PC-3 (cell line): ENCODE results near the gene KISS1R.

ENCODE experiments used
- CTCF ChIP-seq: fragments of 300-600 bp; sonication (generic); conservative IDR thresholded peaks from 2 replicates; pipeline ENCODE4 v1.5.1; 2017; ENCODE audit warnings: antibody characterized with exemption, low read depth, mild to moderate bottlenecking, low read length
- EZH2phosphoT487 ChIP-seq: fragments of 300-600 bp; sonication (generic); IDR thresholded peaks from 2 replicates; pipeline ENCODE4 v1.6.1; 2018; ENCODE audit warnings: mild to moderate bottlenecking, antibody characterized with exemption, low read length, borderline replicate concordance

- TF ChIP-seq CTCF: no peak
- no peak for TF ChIP-seq EZH2phosphoT487
These were observed 44.0 kb upstream of the KISS1R start for GRCh38 chr19:873084-873483.
